Activated CD8-positive, alpha-beta memory T cell treated with anti-CD3 and anti-CD28 coated beads, Interleukin-2, amount 50 U/mL, for 48 hours (primary cell): ENCODE results near the gene C20orf204.
"Not testable (repeated sequence)": the region's sequence is repeated elsewhere in the genome, so short reads cannot be mapped to it uniquely, and the experiment has no call there.

Experiments used
- DNase-seq: peaks from one replicate; pipeline ENCODE4 v3.0.0-alpha.2; 2020

The C20orf204 gene

DNA sequence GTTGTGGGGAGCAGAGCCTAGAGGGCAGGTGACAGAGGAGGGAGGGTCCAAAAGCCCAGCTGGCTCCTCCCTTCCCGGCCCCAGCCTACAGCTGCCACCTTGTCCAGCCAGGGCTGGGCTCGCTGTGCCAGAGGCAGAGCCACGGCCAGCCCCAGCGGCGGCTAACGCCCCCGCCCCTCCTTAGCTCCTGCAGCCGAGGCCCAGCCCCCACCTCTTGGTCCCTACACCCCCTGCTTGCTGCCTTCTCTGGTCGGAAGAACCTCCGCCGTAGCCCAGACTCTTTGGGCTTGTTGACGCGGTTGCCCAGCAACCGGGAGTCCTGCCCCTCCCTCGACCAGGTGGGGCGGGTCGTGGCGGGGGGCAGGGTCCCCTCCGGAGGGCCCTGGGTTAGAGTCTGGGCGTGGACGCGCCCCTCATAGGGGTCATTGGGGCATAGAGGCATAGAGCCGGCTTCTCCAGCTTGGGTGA, 48.7 kb downstream of the C20orf204 start:
- no peak for DNase-seq

DNA sequence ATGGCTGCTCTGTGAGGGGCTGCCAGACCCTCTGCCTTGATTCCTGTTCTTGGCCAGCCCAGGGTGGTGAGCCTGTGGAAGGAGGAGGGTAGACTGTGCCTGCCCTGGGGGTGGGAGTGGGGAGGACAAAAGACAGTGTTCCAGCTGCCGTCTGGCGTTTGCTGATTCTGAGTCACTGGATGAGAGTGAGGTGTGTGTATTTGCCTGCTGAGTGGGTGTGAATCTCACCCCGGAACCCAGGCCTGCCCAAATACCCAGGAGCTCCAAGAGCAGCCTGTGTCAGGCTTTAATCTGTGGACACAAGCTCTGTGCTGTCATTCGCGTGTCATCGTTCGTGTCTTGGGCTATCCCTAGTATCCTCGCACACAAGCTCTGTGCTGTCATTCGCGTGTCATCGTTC, 50.8 kb downstream of the C20orf204 start:
- no peak for DNase-seq

DNA sequence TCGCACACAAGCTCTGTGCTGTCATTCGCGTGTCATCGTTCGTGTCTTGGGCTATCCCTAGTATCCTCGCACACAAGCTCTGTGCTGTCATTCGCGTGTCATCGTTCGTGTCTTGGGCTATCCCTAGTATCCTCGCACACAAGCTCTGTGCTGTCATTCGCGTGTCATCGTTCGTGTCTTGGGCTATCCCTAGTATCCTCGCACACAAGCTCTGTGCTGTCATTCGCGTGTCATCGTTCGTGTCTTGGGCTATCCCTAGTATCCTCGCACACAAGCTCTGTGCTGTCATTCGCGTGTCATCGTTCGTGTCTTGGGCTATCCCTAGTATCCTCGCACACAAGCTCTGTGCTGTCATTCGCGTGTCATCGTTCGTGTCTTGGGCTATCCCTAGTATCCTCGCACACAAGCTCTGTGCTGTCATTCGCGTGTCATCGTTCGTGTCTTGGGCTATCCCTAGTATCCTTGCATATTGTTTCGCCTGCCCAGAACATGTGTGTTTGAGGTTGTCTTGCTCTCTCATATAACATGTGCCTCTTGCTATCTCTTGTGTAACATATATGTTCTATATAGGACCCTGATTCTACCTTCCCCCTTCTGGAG, 51.3 kb downstream of the C20orf204 start:
- not testable (repeated sequence) for DNase-seq

DNA sequence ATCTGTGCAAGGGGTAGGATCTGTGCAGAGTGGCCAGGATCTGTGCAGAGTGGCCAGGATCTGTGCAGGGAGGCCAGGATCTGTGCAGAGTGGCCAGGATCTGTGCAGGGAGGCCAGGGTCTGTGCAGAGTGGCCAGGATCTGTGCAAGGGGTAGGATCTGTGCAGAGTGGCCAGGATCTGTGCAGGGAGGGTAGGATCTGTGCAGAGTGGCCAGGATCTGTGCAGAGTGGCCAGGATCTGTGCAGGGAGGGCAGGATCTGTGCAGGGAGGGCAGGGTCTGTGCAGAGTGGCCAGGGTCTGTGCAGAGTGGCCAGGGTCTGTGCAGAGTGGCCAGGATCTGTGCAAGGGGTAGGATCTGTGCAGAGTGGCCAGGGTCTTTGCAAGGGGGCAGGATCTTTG, 52.6 kb downstream of the C20orf204 start:
- DNase-seq = not testable (repeated sequence)
